AG08395 (cell line): ENCODE data around the gene ADCYAP1R1.

Source experiments
- DNase-seq: peaks from one replicate; pipeline ENCODE4 v3.0.0; 2012; ENCODE audit warnings: mixed read lengths, low spot score

The ADCYAP1R1 gene

GRCh38 chr7:31087351-31087750 lies 35.2 kb downstream of the ADCYAP1R1 start:
- no peak for DNase-seq

GRCh38 chr7:31091924-31092434 lies 39.9 kb downstream of the ADCYAP1R1 start:
- no peak for DNase-seq

- no peak for DNase-seq
Observed at GRCh38 chr7:31092606-31093005, 40.5 kb downstream of the ADCYAP1R1 start.

GRCh38 chr7:31093282-31093681 lies 41.2 kb downstream of the ADCYAP1R1 start:
- DNase-seq = no peak

- no peak for DNase-seq
Observed at GRCh38 chr7:31094271-31094670, 42.2 kb downstream of the ADCYAP1R1 start.

- DNase-seq = no peak
Observed at GRCh38 chr7:31095286-31096197, 43.4 kb downstream of the ADCYAP1R1 start.

- no peak for DNase-seq
Observed at GRCh38 chr7:31096198-31096876, 44.2 kb downstream of the ADCYAP1R1 start.

- no peak for DNase-seq
Observed at GRCh38 chr7:31096877-31097258, 44.8 kb downstream of the ADCYAP1R1 start.

GRCh38 chr7:31098642-31099360 lies 46.7 kb downstream of the ADCYAP1R1 start:
- no peak for DNase-seq

GRCh38 chr7:31099451-31100444 lies 47.6 kb downstream of the ADCYAP1R1 start:
- DNase-seq = no peak

- peak; percentile 62 for DNase-seq
Observed at GRCh38 chr7:31100445-31100844, 48.3 kb downstream of the ADCYAP1R1 start.

- no peak for DNase-seq
Observed at GRCh38 chr7:31100871-31101270, 48.8 kb downstream of the ADCYAP1R1 start.

- no peak for DNase-seq
Observed at GRCh38 chr7:31101544-31101943, 49.4 kb downstream of the ADCYAP1R1 start.

- no peak for DNase-seq
Observed at GRCh38 chr7:31102151-31102972, 50.3 kb downstream of the ADCYAP1R1 start.

- no peak for DNase-seq
Observed at GRCh38 chr7:31102973-31103850, 51.1 kb downstream of the ADCYAP1R1 start.

- DNase-seq = no peak
Observed at GRCh38 chr7:31104361-31105255, 52.5 kb downstream of the ADCYAP1R1 start.

GRCh38 chr7:31105256-31105950 lies 53.3 kb downstream of the ADCYAP1R1 start:
- DNase-seq = no peak
